ENCODE data around the gene LRRC75A. TPM values are rescaled to one million over a fixed set of nuclear protein-coding genes. Genes with fewer than 3 reads are reported as not detected.

The LRRC75A gene
- total RNA-seq, 2 donors from 2014 or later: 5.2 to 25.8 TPM

- intact Hi-C loops (cut with DNase I): no loop called here
- WGBS: 84% methylated on average over 6 of the region's 6 CpGs
- Histone ChIP-seq H3K27me3 (replicated peaks; ENCODE audit: insufficient read depth) (no peaks in the 10 kb centered on the region), H3K9me3 (no peaks in the 10 kb centered on the region), H3K36me3 (peaks cover 3 to 4% of the 10 kb centered on the region in 2 donors), H3K4me3 (no peak overlapping the region), H3K27ac (no peak overlapping the region), H3K4me1 (replicated peaks) (peaks cover 4% of the 10 kb centered on the region)
- no peak for DNase-seq (ENCODE audit: low spot score)
- no peak for TF ChIP-seq POLR2AphosphoS5 (IDR thresholded peaks at IDR 0.05)
- no peak for TF ChIP-seq POLR2A (IDR thresholded peaks at IDR 0.05)
- TF ChIP-seq, protein P1, sequence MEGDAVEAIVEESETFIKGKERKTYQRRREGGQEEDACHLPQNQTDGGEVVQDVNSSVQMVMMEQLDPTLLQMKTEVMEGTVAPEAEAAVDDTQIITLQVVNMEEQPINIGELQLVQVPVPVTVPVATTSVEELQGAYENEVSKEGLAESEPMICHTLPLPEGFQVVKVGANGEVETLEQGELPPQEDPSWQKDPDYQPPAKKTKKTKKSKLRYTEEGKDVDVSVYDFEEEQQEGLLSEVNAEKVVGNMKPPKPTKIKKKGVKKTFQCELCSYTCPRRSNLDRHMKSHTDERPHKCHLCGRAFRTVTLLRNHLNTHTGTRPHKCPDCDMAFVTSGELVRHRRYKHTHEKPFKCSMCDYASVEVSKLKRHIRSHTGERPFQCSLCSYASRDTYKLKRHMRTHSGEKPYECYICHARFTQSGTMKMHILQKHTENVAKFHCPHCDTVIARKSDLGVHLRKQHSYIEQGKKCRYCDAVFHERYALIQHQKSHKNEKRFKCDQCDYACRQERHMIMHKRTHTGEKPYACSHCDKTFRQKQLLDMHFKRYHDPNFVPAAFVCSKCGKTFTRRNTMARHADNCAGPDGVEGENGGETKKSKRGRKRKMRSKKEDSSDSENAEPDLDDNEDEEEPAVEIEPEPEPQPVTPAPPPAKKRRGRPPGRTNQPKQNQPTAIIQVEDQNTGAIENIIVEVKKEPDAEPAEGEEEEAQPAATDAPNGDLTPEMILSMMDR (IDR thresholded peaks at IDR 0.05): no peak
Measured at GRCh38 chr17:16444258-16444886, 47.6 kb downstream of the LRRC75A start.

GRCh38 chr17:16443511-16444257, 48.3 kb downstream of the LRRC75A start:
- no peak for TF ChIP-seq POLR2AphosphoS5 (IDR thresholded peaks at IDR 0.05)
- TF ChIP-seq, protein P1 (IDR thresholded peaks at IDR 0.05): no peak
- TF ChIP-seq POLR2A (IDR thresholded peaks at IDR 0.05): no peak
- Histone ChIP-seq H3K27ac (no peak overlapping the region), H3K4me1 (replicated peaks) (peaks cover 4% of the 10 kb centered on the region), H3K27me3 (replicated peaks; ENCODE audit: insufficient read depth) (no peaks in the 10 kb centered on the region), H3K9me3 (no peaks in the 10 kb centered on the region), H3K4me3 (no peak overlapping the region), H3K36me3 (peaks cover 3 to 4% of the 10 kb centered on the region in 2 donors)
- intact Hi-C loops (cut with DNase I): no loop called here
- WGBS: 92% methylated on average over 20 of the region's 27 CpGs
- no peak for DNase-seq (ENCODE audit: low spot score)

- no peak for DNase-seq (ENCODE audit: low spot score)
- no peak overlapping the region for H3K4me3 ChIP-seq
- H3K27ac ChIP-seq: no peak overlapping the region
Measured at GRCh38 chr17:16442594-16443510, 49.1 kb downstream of the LRRC75A start.

GRCh38 chr17:16442141-16442540, 49.9 kb downstream of the LRRC75A start:
- H3K4me1 ChIP-seq (replicated peaks): peaks cover 4% of the 10 kb centered on the region
- WGBS: 88% methylated on average over 1 of the region's 1 CpG
- intact Hi-C loops (cut with DNase I): no loop called here
- TF ChIP-seq POLR2A (IDR thresholded peaks at IDR 0.05) (no peak), POLR2AphosphoS5 (IDR thresholded peaks at IDR 0.05) (no peak)
- TF ChIP-seq, protein P1 (IDR thresholded peaks at IDR 0.05): no peak
- H3K27me3 ChIP-seq (replicated peaks; ENCODE audit: insufficient read depth): no peaks in the 10 kb centered on the region
- no peak overlapping the region for H3K27ac ChIP-seq
- peaks cover 3 to 4% of the 10 kb centered on the region in 2 donors for H3K36me3 ChIP-seq
- no peak overlapping the region for H3K4me3 ChIP-seq
- H3K9me3 ChIP-seq: no peaks in the 10 kb centered on the region
- no peak for DNase-seq (ENCODE audit: low spot score)

More at GRCh38 chr17:16442594-16443510, 49.1 kb downstream of the LRRC75A start:
- H3K36me3 ChIP-seq: peaks cover 3 to 4% of the 10 kb centered on the region in 2 donors
- peaks cover 4% of the 10 kb centered on the region for H3K4me1 ChIP-seq (replicated peaks)
- no peaks in the 10 kb centered on the region for H3K27me3 ChIP-seq (replicated peaks; ENCODE audit: insufficient read depth)
- TF ChIP-seq POLR2A (IDR thresholded peaks at IDR 0.05) (no peak), POLR2AphosphoS5 (IDR thresholded peaks at IDR 0.05) (no peak)
- TF ChIP-seq, protein P1 (IDR thresholded peaks at IDR 0.05): no peak
- no peaks in the 10 kb centered on the region for H3K9me3 ChIP-seq
- 72% methylated on average over 7 of the region's 7 CpGs for WGBS
- intact Hi-C loops (cut with DNase I): no loop called here

Data from prostate gland (tissue), 2 donors.